OCI-LY7 (cell line): ENCODE results near the gene ZNF581. TPM values are rescaled to one million over a fixed set of nuclear protein-coding genes. Genes with fewer than 3 reads are reported as not detected.

Experiments used
- BruUV-seq: library from RNA; stranded (reverse); fragments of 400-500 nt; replicated peaks from 2 replicates; lab custom pipeline; 2021; lab: Mats Ljungman, UMichigan
- CTCF ChIA-PET: fragments of 300-600 bp; sonication (Branson Sonifier 250); formaldehyde crosslinking; loops from one replicate; lab custom pipeline; 2022; ENCODE audit warnings: antibody characterized with exemption; ENCODE audit not compliant: unreplicated experiment; lab: Charles Lee
- POLR2A ChIA-PET: fragments of 300-600 bp; sonication (Branson Sonifier 250); formaldehyde crosslinking; loops from one replicate; lab custom pipeline; 2022; ENCODE audit warnings: antibody characterized with exemption; lab: Charles Lee
- DNase-seq: peaks from one replicate; pipeline ENCODE4 v3.0.0-alpha.2; 2015; ENCODE audit warnings: low spot score
- H2AFZ ChIP-seq: fragments of 200-600 bp; sonication (generic), shearing (Covaris generic); 2 replicates; pipeline ENCODE4 v1.6.1; 2014; ENCODE audit warnings: mild to moderate bottlenecking, antibody characterized with exemption, low read length, moderate library complexity
- H3K27ac ChIP-seq: fragments of 200-600 bp; sonication (generic); 2 replicates; pipeline ENCODE4 v1.5.1; 2014; ENCODE audit warnings: mixed run types, low read depth, mild to moderate bottlenecking, moderate library complexity, low read length, inconsistent platforms; ENCODE audit not compliant: poor library complexity, severe bottlenecking
- H3K36me3 ChIP-seq: fragments of 200-600 bp; sonication (generic); 2 replicates; pipeline ENCODE4 v1.6.1; 2014; ENCODE audit warnings: mild to moderate bottlenecking, antibody characterized with exemption, low read length, moderate library complexity, mixed read lengths; ENCODE audit not compliant: insufficient read depth
- H3K4me1 ChIP-seq: fragments of 200-600 bp; sonication (generic); 2 replicates; pipeline ENCODE4 v1.5.1; 2014; ENCODE audit warnings: mild to moderate bottlenecking, low read length; ENCODE audit not compliant: insufficient read depth, poor library complexity, severe bottlenecking
- H3K4me2 ChIP-seq: fragments of 200-600 bp; sonication (generic); 2 replicates; pipeline ENCODE4 v1.6.1; 2014; ENCODE audit warnings: mild to moderate bottlenecking, low read length
- H3K4me3 ChIP-seq: fragments of 200-600 bp; sonication (generic); 2 replicates; pipeline ENCODE4 v1.5.1; 2014; ENCODE audit warnings: mild to moderate bottlenecking, low read depth, low read length; ENCODE audit not compliant: poor library complexity, severe bottlenecking
- H3K79me2 ChIP-seq: fragments of 200-600 bp; sonication (generic); 2 replicates; pipeline ENCODE4 v1.6.1; 2016; ENCODE audit warnings: low read depth, mild to moderate bottlenecking, low read length, moderate library complexity, mixed read lengths; ENCODE audit not compliant: insufficient read depth
- H3K9me2 ChIP-seq: fragments of 200-600 bp; sonication (generic); 2 replicates; pipeline ENCODE4 v1.6.1; 2016; ENCODE audit warnings: mild to moderate bottlenecking, low read length, mixed read lengths; ENCODE audit not compliant: insufficient read depth
- H3K9me3 ChIP-seq: fragments of 200-600 bp; sonication (generic); 2 replicates; pipeline ENCODE4 v1.6.1; 2014; ENCODE audit warnings: mild to moderate bottlenecking, mixed run types, low read length, mixed read lengths
- H4K20me1 ChIP-seq: fragments of 200-600 bp; sonication (generic); 2 replicates; pipeline ENCODE4 v1.6.1; 2014; ENCODE audit warnings: mild to moderate bottlenecking, antibody characterized with exemption, low read length, moderate library complexity, mixed read lengths; ENCODE audit not compliant: insufficient read depth
- EZH2phosphoT487 ChIP-seq: fragments of 200-600 bp; sonication (generic); IDR thresholded peaks from 2 replicates; pipeline ENCODE4 v1.6.1; 2018; ENCODE audit warnings: low read depth, borderline replicate concordance, mild to moderate bottlenecking, mixed run types, antibody characterized with exemption, low read length, moderate library complexity, mixed read lengths
- intact Hi-C: fragments of 100-400 bp; cut with micrococcal nuclease; formaldehyde crosslinking; loops from one replicate; pipeline ENCODE4 v1.10.0; 2022; ENCODE audit not compliant: unreplicated experiment
- total RNA-seq, 2 experiments: library from RNA; depleted of rRNA in 1 of 2; stranded (reverse); fragments of >200 nt in 1 of 2; shearing (Covaris generic) in 1 of 2; gene quantifications; 2 replicates each; pipeline ENCODE4 v1.2.3, GENCODE V29; 2014 to 2022
- TF ChIP-seq, protein P1 (sequence below): fragments of 200-600 bp; sonication (generic); conservative IDR thresholded peaks from 2 replicates; pipeline ENCODE4 v1.5.1; 2014; ENCODE audit warnings: mild to moderate bottlenecking, antibody characterized with exemption, low read length, moderate library complexity, mixed read lengths

Gene ZNF581
- total RNA-seq, 2 experiments from 2014 or later: 39.7 to 44.5 TPM

GRCh38 chr19:55671054-55671378 lies 27.6 kb downstream of the ZNF581 start:
- Histone ChIP-seq H3K4me3 (no peak overlapping the region), H4K20me1 (no peaks in the 10 kb centered on the region; the same call in none of the 2 replicates), H3K4me1 (peaks cover 17% of the 10 kb centered on the region), H3K9me3 (no peaks in the 10 kb centered on the region), H3K9me2 (no peaks in the 10 kb centered on the region), H2AFZ (no peak overlapping the region), H3K79me2 (peaks cover 41% of the 10 kb centered on the region), H3K4me2 (no peak overlapping the region), H3K27ac (no peak overlapping the region), H3K36me3 (peaks cover 95% of the 10 kb centered on the region)
- ChIA-PET CTCF (interaction anchor here (0.6 kb wide), 1 partner anchor 186 kb away, joined by 3 read pairs; no protein-coding TSS in a partner anchor), POLR2A (no interaction called here)
- no peak for TF ChIP-seq EZH2phosphoT487
- DNase-seq: no peak
- BruUV-seq: no TSS peak
- intact Hi-C loops: no loop called here

GRCh38 chr19:55672418-55672817 lies 29.0 kb downstream of the ZNF581 start:
- H3K79me2 ChIP-seq: peaks cover 50% of the 10 kb centered on the region
- H3K9me3 ChIP-seq: no peaks in the 10 kb centered on the region
- H3K9me2 ChIP-seq: no peaks in the 10 kb centered on the region
- DNase-seq: no peak
- H3K36me3 ChIP-seq: peaks cover 94% of the 10 kb centered on the region
- intact Hi-C loops: no loop called here
- BruUV-seq: no TSS peak
- TF ChIP-seq EZH2phosphoT487: no peak
- TF ChIP-seq, protein P1, sequence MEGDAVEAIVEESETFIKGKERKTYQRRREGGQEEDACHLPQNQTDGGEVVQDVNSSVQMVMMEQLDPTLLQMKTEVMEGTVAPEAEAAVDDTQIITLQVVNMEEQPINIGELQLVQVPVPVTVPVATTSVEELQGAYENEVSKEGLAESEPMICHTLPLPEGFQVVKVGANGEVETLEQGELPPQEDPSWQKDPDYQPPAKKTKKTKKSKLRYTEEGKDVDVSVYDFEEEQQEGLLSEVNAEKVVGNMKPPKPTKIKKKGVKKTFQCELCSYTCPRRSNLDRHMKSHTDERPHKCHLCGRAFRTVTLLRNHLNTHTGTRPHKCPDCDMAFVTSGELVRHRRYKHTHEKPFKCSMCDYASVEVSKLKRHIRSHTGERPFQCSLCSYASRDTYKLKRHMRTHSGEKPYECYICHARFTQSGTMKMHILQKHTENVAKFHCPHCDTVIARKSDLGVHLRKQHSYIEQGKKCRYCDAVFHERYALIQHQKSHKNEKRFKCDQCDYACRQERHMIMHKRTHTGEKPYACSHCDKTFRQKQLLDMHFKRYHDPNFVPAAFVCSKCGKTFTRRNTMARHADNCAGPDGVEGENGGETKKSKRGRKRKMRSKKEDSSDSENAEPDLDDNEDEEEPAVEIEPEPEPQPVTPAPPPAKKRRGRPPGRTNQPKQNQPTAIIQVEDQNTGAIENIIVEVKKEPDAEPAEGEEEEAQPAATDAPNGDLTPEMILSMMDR: no peak
- no peak overlapping the region for H3K4me2 ChIP-seq
- ChIA-PET POLR2A (no interaction called here), CTCF (no interaction called here)
- H3K4me3 ChIP-seq: no peak overlapping the region
- no peak overlapping the region for H3K27ac ChIP-seq
- no peaks in the 10 kb centered on the region; the same call in none of the 2 replicates for H4K20me1 ChIP-seq
- peaks cover 28% of the 10 kb centered on the region for H3K4me1 ChIP-seq
- H2AFZ ChIP-seq: no peak overlapping the region

DNA sequence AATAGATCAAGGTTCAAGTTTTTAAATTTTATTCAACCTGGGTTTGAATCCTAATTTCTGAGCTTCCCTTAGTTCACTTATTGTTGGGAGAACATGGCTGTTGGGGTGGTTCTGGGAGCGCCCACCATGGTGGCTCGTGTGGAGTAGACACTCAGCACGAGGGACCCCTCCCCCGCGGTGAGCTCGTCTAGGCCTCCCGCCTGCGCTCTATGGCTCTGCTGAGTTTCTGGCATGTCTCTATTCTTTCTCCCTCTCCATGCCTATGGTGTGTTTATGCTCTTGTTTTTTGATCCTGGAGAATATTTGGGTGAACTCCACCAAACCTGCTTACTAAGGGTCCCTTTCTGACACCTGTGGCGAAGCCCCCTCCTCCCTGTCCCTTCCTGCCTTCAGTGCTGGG lies 30.0 kb downstream of the ZNF581 start:
- intact Hi-C loops: no loop called here
- Histone ChIP-seq H3K9me3 (no peaks in the 10 kb centered on the region), H3K4me1 (peaks cover 36% of the 10 kb centered on the region), H3K27ac (peak overlapping the region; percentile 21), H3K36me3 (peaks cover 86% of the 10 kb centered on the region), H3K9me2 (no peaks in the 10 kb centered on the region), H3K4me3 (no peak overlapping the region), H3K4me2 (peak overlapping the region; percentile 11; the same call in 1 of the 2 replicates), H3K79me2 (peaks cover 56% of the 10 kb centered on the region), H4K20me1 (no peaks in the 10 kb centered on the region; the same call in 1 of the 2 replicates), H2AFZ (no peak overlapping the region)
- ChIA-PET POLR2A (interaction anchor here (0.6 kb wide), 1 partner anchor 263 kb away, joined by 3 read pairs; no protein-coding TSS in a partner anchor), CTCF (no interaction called here)
- no peak for DNase-seq
- TF ChIP-seq, protein P1: no peak
- TF ChIP-seq EZH2phosphoT487: no peak
- no TSS peak for BruUV-seq
